GOT3 (cell line): Measurements from ENCODE around the gene ANXA9.

Experiments used
- DNase-seq: peaks from one replicate; lab custom pipeline; 2025; ENCODE audit warnings: mixed read lengths; lab: John Stamatoyannopoulos, UW

Gene ANXA9

GRCh38 chr1:151003180-151003579 is 21.1 kb downstream of the ANXA9 start:
- no peak for DNase-seq

GRCh38 chr1:151005729-151006319 is 23.7 kb downstream of the ANXA9 start:
- no peak for DNase-seq

- peak; percentile 25 for DNase-seq
These were observed 24.4 kb downstream of the ANXA9 start, which contains the start of gene MINDY1 for GRCh38 chr1:151006327-151007052. Gene MINDY1, minus strand, starts transcription at chr1:151006902. Its CDS starts 4,285 bp downstream, at chr1:151002617.

- DNase-seq = no peak
These were observed 25.8 kb downstream of the ANXA9 start for GRCh38 chr1:151007853-151008243.

- peak; percentile 82 for DNase-seq
These were observed 26.4 kb downstream of the ANXA9 start, which contains the start of gene PRUNE1 for GRCh38 chr1:151008244-151009205. Gene PRUNE1, plus strand, starts transcription at chr1:151008449. Its CDS starts 184 bp downstream, at chr1:151008633.

GRCh38 chr1:151009206-151009587 is 27.1 kb downstream of the ANXA9 start:
- no peak for DNase-seq

GRCh38 chr1:151009674-151010345 is 27.7 kb downstream of the ANXA9 start:
- DNase-seq = no peak

- DNase-seq = no peak
These were observed 28.2 kb downstream of the ANXA9 start for GRCh38 chr1:151010346-151010726.

GRCh38 chr1:151011154-151011850 is 29.2 kb downstream of the ANXA9 start:
- DNase-seq = no peak

- DNase-seq = no peak
These were observed 30.8 kb downstream of the ANXA9 start for GRCh38 chr1:151012684-151013471.

- no peak for DNase-seq
These were observed 31.4 kb downstream of the ANXA9 start for GRCh38 chr1:151013518-151013917.

- DNase-seq = no peak
These were observed 42.6 kb downstream of the ANXA9 start for GRCh38 chr1:151024540-151025146.

- no peak for DNase-seq
These were observed 44.4 kb downstream of the ANXA9 start for GRCh38 chr1:151026460-151026859.

- no peak for DNase-seq
These were observed 50.1 kb downstream of the ANXA9 start for GRCh38 chr1:151032164-151032563.

- no peak for DNase-seq
These were observed 53.1 kb downstream of the ANXA9 start for GRCh38 chr1:151035167-151035566.

- no peak for DNase-seq
These were observed 54.3 kb downstream of the ANXA9 start, which contains the start of gene BNIPL for GRCh38 chr1:151036356-151036755. Gene BNIPL, plus strand, starts transcription at chr1:151036586. Its CDS starts 140 bp downstream, at chr1:151036726.

GRCh38 chr1:151037032-151037431 is 54.9 kb downstream of the ANXA9 start:
- no peak for DNase-seq

- DNase-seq = no peak
These were observed 57.4 kb downstream of the ANXA9 start for GRCh38 chr1:151039521-151039920.

GRCh38 chr1:151043163-151043562 is 61.1 kb downstream of the ANXA9 start:
- DNase-seq = no peak
